GM12864 (cell line): ENCODE data around the gene HPRT1.
A peak's percentile ranks its signal among the peaks of the same experiment; 100 is the strongest.

Experiments used
- DNase-seq: peaks from one replicate; pipeline ENCODE4 v3.0.0-alpha.2; 2011; ENCODE audit warnings: low read depth
- H3K4me3 ChIP-seq: 2 replicates; pipeline ENCODE4 v1.5.1; 2011; ENCODE audit warnings: mild to moderate bottlenecking, low read depth, low read length, control low read depth
- CTCF ChIP-seq: IDR thresholded peaks from 2 replicates; pipeline ENCODE4 v1.5.1; 2011; ENCODE audit warnings: low read depth, mild to moderate bottlenecking, moderate library complexity, low read length, control low read depth, inconsistent platforms; ENCODE audit errors: missing control alignments

The HPRT1 gene, protein sequence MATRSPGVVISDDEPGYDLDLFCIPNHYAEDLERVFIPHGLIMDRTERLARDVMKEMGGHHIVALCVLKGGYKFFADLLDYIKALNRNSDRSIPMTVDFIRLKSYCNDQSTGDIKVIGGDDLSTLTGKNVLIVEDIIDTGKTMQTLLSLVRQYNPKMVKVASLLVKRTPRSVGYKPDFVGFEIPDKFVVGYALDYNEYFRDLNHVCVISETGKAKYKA

DNA sequence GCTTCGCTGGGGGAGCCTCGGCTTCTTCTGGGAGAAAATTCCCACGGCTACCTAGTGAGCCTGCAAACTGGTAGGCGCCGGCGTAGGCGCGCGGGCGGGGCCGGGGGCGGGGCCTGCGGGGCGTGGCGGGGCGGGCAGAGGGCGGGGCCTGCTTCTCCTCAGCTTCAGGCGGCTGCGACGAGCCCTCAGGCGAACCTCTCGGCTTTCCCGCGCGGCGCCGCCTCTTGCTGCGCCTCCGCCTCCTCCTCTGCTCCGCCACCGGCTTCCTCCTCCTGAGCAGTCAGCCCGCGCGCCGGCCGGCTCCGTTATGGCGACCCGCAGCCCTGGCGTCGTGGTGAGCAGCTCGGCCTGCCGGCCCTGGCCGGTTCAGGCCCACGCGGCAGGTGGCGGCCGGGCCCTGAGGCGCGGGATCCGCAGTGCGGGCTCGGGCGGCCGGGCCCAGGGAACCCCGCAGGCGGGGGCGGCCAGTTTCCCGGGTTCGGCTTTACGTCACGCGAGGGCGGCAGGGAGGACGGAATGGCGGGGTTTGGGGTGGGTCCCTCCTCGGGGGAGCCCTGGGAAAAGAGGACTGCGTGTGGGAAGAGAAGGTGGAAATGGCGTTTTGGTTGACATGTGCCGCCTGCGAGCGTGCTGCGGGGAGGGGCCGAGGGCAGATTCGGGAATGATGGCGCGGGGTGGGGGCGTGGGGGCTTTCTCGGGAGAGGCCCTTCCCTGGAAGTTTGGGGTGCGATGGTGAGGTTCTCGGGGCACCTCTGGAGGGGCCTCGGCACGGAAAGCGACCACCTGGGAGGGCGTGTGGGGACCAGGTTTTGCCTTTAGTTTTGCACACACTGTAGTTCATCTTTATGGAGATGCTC, at the start of gene HPRT1:
TSS of gene HPRT1 (plus strand) at position 161 of the 857 bp plus-strand sequence. CDS start at position 308, 147 bp downstream.
- peak; percentile 37 for DNase-seq
- no peak for TF ChIP-seq CTCF
- peak within 1 kb of the TSS; percentile 67 for H3K4me3 ChIP-seq

- H3K4me3 ChIP-seq: no peak overlapping the region
- no peak for TF ChIP-seq CTCF
- no peak for DNase-seq
Observed at GRCh38 chrX:134416087-134416486, 43.9 kb upstream of the HPRT1 start.

DNA sequence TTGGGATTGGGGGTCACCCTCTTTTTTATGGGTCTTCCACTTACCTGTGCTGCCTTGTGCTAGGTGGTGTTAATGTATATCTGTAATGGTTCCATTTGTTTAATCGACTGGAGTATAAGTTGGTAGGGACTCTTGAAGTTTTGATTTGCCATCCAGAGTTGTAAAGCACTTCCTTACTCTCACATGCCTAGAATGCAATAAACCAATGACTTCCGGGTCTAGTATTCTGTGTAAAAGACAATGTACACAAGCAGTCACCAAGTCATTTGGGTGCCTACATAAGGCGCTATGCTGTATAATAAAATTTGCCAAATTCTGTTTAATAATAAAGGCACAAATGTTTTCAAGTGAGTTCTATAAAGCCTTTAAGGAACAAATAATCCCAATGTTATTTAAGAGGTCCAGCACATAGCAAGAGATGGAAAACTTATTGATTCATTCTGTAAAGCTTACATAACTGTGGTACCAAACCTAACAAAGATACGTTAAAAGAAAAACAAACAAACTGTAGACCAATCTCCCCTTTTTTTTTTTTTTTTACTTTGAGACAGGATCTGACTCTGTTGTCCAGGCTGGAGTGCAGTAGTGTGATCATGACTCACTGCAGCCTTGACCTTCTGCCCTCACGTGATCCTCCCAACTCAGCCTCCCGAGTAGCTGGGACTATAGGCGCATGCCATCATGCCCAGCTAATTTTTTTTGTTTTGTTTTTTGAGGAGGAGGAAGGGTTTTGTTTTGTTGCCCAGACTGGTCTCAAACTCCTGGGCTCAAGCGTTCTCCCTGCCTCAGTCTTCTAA, 41.5 kb upstream of the HPRT1 start:
- no peak for TF ChIP-seq CTCF
- no peak overlapping the region for H3K4me3 ChIP-seq
- DNase-seq: no peak

GRCh38 chrX:134419784-134420183, 40.2 kb upstream of the HPRT1 start:
- no peak for DNase-seq
- no peak overlapping the region for H3K4me3 ChIP-seq
- no peak for TF ChIP-seq CTCF

- no peak for TF ChIP-seq CTCF
- no peak overlapping the region for H3K4me3 ChIP-seq
- no peak for DNase-seq
Observed at GRCh38 chrX:134423606-134424005, 36.4 kb upstream of the HPRT1 start.

- H3K4me3 ChIP-seq: no peak overlapping the region
- TF ChIP-seq CTCF: no peak
- no peak for DNase-seq
Observed at GRCh38 chrX:134426281-134426680, 33.7 kb upstream of the HPRT1 start.
